ENCODE data around the gene GPX7. TPM values are rescaled to one million over a fixed set of nuclear protein-coding genes. Genes with fewer than 3 reads are reported as not detected.

The GPX7 gene
- total RNA-seq, 3 donors from 2014 or later: 17.8 to 24.7 (median 20.3) TPM

GRCh38 chr1:52588027-52588426, 14.1 kb upstream of the GPX7 start:
- Histone ChIP-seq H3K4me1 (no peaks in the 10 kb centered on the region), H3K9me3 (no peaks in the 10 kb centered on the region), H3K27me3 (no peaks in the 10 kb centered on the region), H3K4me3 (no peak overlapping the region), H3K36me3 (no peaks in the 10 kb centered on the region), H3K27ac (no peak overlapping the region)
- intact Hi-C loops (cut with DNase I; ENCODE audit: low total_unique reads): no loop called here
- DNase-seq (ENCODE audit: low spot score in 2 of 2): no peak
- TF ChIP-seq POLR2AphosphoS5 (IDR thresholded peaks at IDR 0.05): no peak
- no peak for TF ChIP-seq CTCF (IDR thresholded peaks at IDR 0.05)
- no peak for TF ChIP-seq POLR2A (IDR thresholded peaks at IDR 0.05)

GRCh38 chr1:52588535-52588934, 13.6 kb upstream of the GPX7 start:
- Histone ChIP-seq H3K4me1 (no peaks in the 10 kb centered on the region), H3K4me3 (no peak overlapping the region), H3K9me3 (no peaks in the 10 kb centered on the region), H3K36me3 (no peaks in the 10 kb centered on the region), H3K27me3 (no peaks in the 10 kb centered on the region), H3K27ac (no peak overlapping the region)
- intact Hi-C loops (cut with DNase I; ENCODE audit: low total_unique reads): no loop called here
- no peak for TF ChIP-seq POLR2A (IDR thresholded peaks at IDR 0.05)
- TF ChIP-seq POLR2AphosphoS5 (IDR thresholded peaks at IDR 0.05): no peak
- TF ChIP-seq CTCF (IDR thresholded peaks at IDR 0.05): no peak
- DNase-seq (ENCODE audit: low spot score in 2 of 2): no peak

GRCh38 chr1:52590266-52590665, 11.9 kb upstream of the GPX7 start:
- Histone ChIP-seq H3K4me1 (no peaks in the 10 kb centered on the region), H3K9me3 (no peaks in the 10 kb centered on the region), H3K36me3 (no peaks in the 10 kb centered on the region), H3K27me3 (no peaks in the 10 kb centered on the region), H3K4me3 (no peak overlapping the region), H3K27ac (no peak overlapping the region)
- no peak for DNase-seq (ENCODE audit: low spot score in 2 of 2)
- TF ChIP-seq POLR2AphosphoS5 (IDR thresholded peaks at IDR 0.05) (no peak), POLR2A (IDR thresholded peaks at IDR 0.05) (no peak), CTCF (IDR thresholded peaks at IDR 0.05) (no peak)
- intact Hi-C loops (cut with DNase I; ENCODE audit: low total_unique reads): no loop called here

- Histone ChIP-seq H3K27me3 (no peaks in the 10 kb centered on the region), H3K9me3 (no peaks in the 10 kb centered on the region), H3K27ac (no peak overlapping the region), H3K4me1 (no peaks in the 10 kb centered on the region), H3K4me3 (no peak overlapping the region), H3K36me3 (no peaks in the 10 kb centered on the region)
- intact Hi-C loops (cut with DNase I; ENCODE audit: low total_unique reads): no loop called here
- TF ChIP-seq POLR2AphosphoS5 (IDR thresholded peaks at IDR 0.05): no peak
- no peak for TF ChIP-seq POLR2A (IDR thresholded peaks at IDR 0.05)
- TF ChIP-seq CTCF (IDR thresholded peaks at IDR 0.05): no peak
- no peak for DNase-seq (ENCODE audit: low spot score in 2 of 2)
Measured at GRCh38 chr1:52592637-52593323, 9.4 kb upstream of the GPX7 start.

- Histone ChIP-seq H3K4me3 (no peak overlapping the region), H3K27ac (no peak overlapping the region), H3K27me3 (no peaks in the 10 kb centered on the region), H3K4me1 (no peaks in the 10 kb centered on the region), H3K9me3 (no peaks in the 10 kb centered on the region), H3K36me3 (no peaks in the 10 kb centered on the region)
- intact Hi-C loops (cut with DNase I; ENCODE audit: low total_unique reads): no loop called here
- no peak for DNase-seq (ENCODE audit: low spot score in 2 of 2)
- no peak for TF ChIP-seq POLR2AphosphoS5 (IDR thresholded peaks at IDR 0.05)
- no peak for TF ChIP-seq CTCF (IDR thresholded peaks at IDR 0.05)
- TF ChIP-seq POLR2A (IDR thresholded peaks at IDR 0.05): no peak
Measured at GRCh38 chr1:52593495-52593894, 8.7 kb upstream of the GPX7 start.

Measured in breast epithelium (tissue), 4 donors.